HEK293 (cell line): ENCODE data around the gene NME8.

Source experiments
- AEBP2 ChIP-seq: fragments of 450-650 bp; formaldehyde crosslinking; IDR thresholded peaks from 2 replicates; pipeline ENCODE4 v1.5.1; 2016; ENCODE audit warnings: missing biosample characterization, missing genetic modification characterization, borderline replicate concordance
- CTCF ChIP-seq: fragments of 450-650 bp; formaldehyde crosslinking; IDR thresholded peaks from 2 replicates; pipeline ENCODE4 v1.5.1; 2016; ENCODE audit warnings: missing biosample characterization, missing genetic modification characterization
- ELK4 ChIP-seq: IDR thresholded peaks from 2 replicates; pipeline ENCODE4 v1.6.1; 2011; ENCODE audit warnings: mild to moderate bottlenecking, low read depth, low read length, borderline replicate concordance
- OVOL3 ChIP-seq: fragments of 450-650 bp; formaldehyde crosslinking; IDR thresholded peaks from 2 replicates; pipeline ENCODE4 v1.5.1; 2016; ENCODE audit warnings: missing biosample characterization, missing genetic modification characterization
- TCF7L2 ChIP-seq: IDR thresholded peaks from 2 replicates; pipeline ENCODE4 v1.6.1; 2011; ENCODE audit warnings: low read depth, mild to moderate bottlenecking, inconsistent platforms, low read length, moderate library complexity, borderline replicate concordance
- ZBTB11 ChIP-seq: fragments of 450-650 bp; formaldehyde crosslinking; conservative IDR thresholded peaks from 2 replicates; pipeline ENCODE4 v1.5.1; 2016; ENCODE audit warnings: low read depth, missing biosample characterization, missing genetic modification characterization
- ZNF184 ChIP-seq: fragments of 450-650 bp; IDR thresholded peaks from 2 replicates; pipeline ENCODE4 v1.5.1; 2018; ENCODE audit warnings: missing biosample characterization, mild to moderate bottlenecking, missing genetic modification characterization
- ZNF280D ChIP-seq: fragments of 450-650 bp; formaldehyde crosslinking; IDR thresholded peaks from 2 replicates; pipeline ENCODE4 v1.5.1; 2016; ENCODE audit warnings: missing biosample characterization, missing genetic modification characterization

- no peak for TF ChIP-seq TCF7L2
- no peak for TF ChIP-seq CTCF (tag by site-specific recombination)
- TF ChIP-seq ZNF280D (tag by site-specific recombination), result no peak
- TF ChIP-seq ELK4, result no peak
- no peak for TF ChIP-seq ZNF184 (tag by site-specific recombination)
- no peak for TF ChIP-seq OVOL3
- TF ChIP-seq AEBP2, result no peak
- TF ChIP-seq ZBTB11 (tag by site-specific recombination), result no peak
These were observed 51.4 kb downstream of the NME8 start for GRCh38 chr7:37899712-37900247.
